Neural cell (in vitro differentiated cells): Measurements from ENCODE around the gene CDC20. TPM values are rescaled to one million over a fixed set of nuclear protein-coding genes. Genes with fewer than 3 reads are reported as not detected.

Source experiments
- H2AFZ ChIP-seq: fragments of 200-600, 300-800 bp; sonication (generic), shearing (Covaris generic); 2 replicates; pipeline ENCODE4 v1.6.0; 2014; ENCODE audit warnings: low read depth, mild to moderate bottlenecking, antibody characterized with exemption, low read length, moderate library complexity
- H3F3A ChIP-seq: fragments of 200-600 bp; shearing (Covaris generic); 2 replicates; pipeline ENCODE4 v1.6.1; 2016; ENCODE audit warnings: mild to moderate bottlenecking, moderate library complexity, mixed read lengths, antibody characterized with exemption, low read length; ENCODE audit not compliant: insufficient read depth, poor library complexity, severe bottlenecking
- H3K27ac ChIP-seq: fragments of 200-600, 300-800 bp; sonication (generic), shearing (Covaris generic); 2 replicates; pipeline ENCODE4 v1.5.1; 2014; ENCODE audit warnings: mild to moderate bottlenecking, low read length, moderate library complexity
- H3K27me3 ChIP-seq: fragments of 300-800, 200-600 bp; sonication (generic), shearing (Covaris generic); 2 replicates; pipeline ENCODE4 v1.6.0; 2014; ENCODE audit warnings: mild to moderate bottlenecking, low read depth, low read length, moderate library complexity; ENCODE audit not compliant: insufficient read depth
- H3K36me3 ChIP-seq: fragments of 300-800, 200-600 bp; sonication (generic), shearing (Covaris generic); 2 replicates; pipeline ENCODE4 v1.5.1; 2014; ENCODE audit warnings: mild to moderate bottlenecking, antibody characterized with exemption, low read length, moderate library complexity; ENCODE audit not compliant: insufficient read depth
- H3K4me2 ChIP-seq: fragments of 300-800, 200-600 bp; sonication (generic), shearing (Covaris generic); 2 replicates; pipeline ENCODE4 v1.6.0; 2014; ENCODE audit warnings: mild to moderate bottlenecking, low read length
- H3K4me3 ChIP-seq: fragments of 300-800, 200-600 bp; sonication (generic), shearing (Covaris generic); 2 replicates; pipeline ENCODE4 v1.5.1; 2014; ENCODE audit warnings: mild to moderate bottlenecking, low read length, moderate library complexity
- H3K79me2 ChIP-seq: fragments of 200-600 bp; shearing (Covaris generic); replicated peaks from 2 replicates; pipeline ENCODE4 v1.6.0; 2014; ENCODE audit warnings: mild to moderate bottlenecking, low read length, moderate library complexity; ENCODE audit not compliant: insufficient read depth
- H3K9ac ChIP-seq: fragments of 300-800, 200-600 bp; sonication (generic), shearing (Covaris generic); 2 replicates; pipeline ENCODE4 v1.6.1; 2016; ENCODE audit warnings: mild to moderate bottlenecking, low read length, mixed read lengths
- H3K9me2 ChIP-seq: fragments of 200-600 bp; shearing (Covaris generic); 2 replicates; pipeline ENCODE4 v1.6.1; 2016; ENCODE audit warnings: mild to moderate bottlenecking, low read length, mixed read lengths; ENCODE audit not compliant: insufficient read depth
- H3K9me3 ChIP-seq: fragments of 200-600, 300-800 bp; sonication (generic), shearing (Covaris generic); 2 replicates; pipeline ENCODE4 v1.6.1; 2016; ENCODE audit warnings: mild to moderate bottlenecking, mixed run types, low read length, moderate library complexity, mixed read lengths
- H4K20me1 ChIP-seq: fragments of 200-600 bp; shearing (Covaris generic); 2 replicates; pipeline ENCODE4 v1.6.1; 2016; ENCODE audit warnings: mild to moderate bottlenecking, mixed run types; ENCODE audit not compliant: insufficient read depth
- EP300 ChIP-seq: fragments of 450-650 bp; conservative IDR thresholded peaks from 2 replicates; pipeline ENCODE4 v1.6.1; 2014; ENCODE audit warnings: antibody characterized with exemption, mild to moderate bottlenecking, moderate library complexity; ENCODE audit not compliant: poor library complexity, severe bottlenecking
- EZH2 ChIP-seq: fragments of 200-600, 300-800 bp; shearing (Covaris generic), sonication (generic); IDR thresholded peaks from 2 replicates; pipeline ENCODE4 v1.6.1; 2014; ENCODE audit warnings: antibody characterized with exemption, low read length, borderline replicate concordance, mild to moderate bottlenecking; ENCODE audit not compliant: insufficient read depth, poor library complexity, severe bottlenecking
- MXI1 ChIP-seq: fragments of 450-650 bp; conservative IDR thresholded peaks from 2 replicates; pipeline ENCODE4 v1.6.1; 2014; ENCODE audit warnings: antibody characterized with exemption, mild to moderate bottlenecking; ENCODE audit not compliant: poor library complexity, severe bottlenecking
- POLR2AphosphoS5 ChIP-seq: IDR thresholded peaks from 2 replicates; pipeline ENCODE4 v1.6.1; 2012
- RAD21 ChIP-seq: fragments of 450-650 bp; conservative IDR thresholded peaks from 2 replicates; pipeline ENCODE4 v1.6.1; 2014; ENCODE audit warnings: antibody characterized with exemption, mild to moderate bottlenecking, moderate library complexity
- SMC3 ChIP-seq: fragments of 450-650 bp; conservative IDR thresholded peaks from 2 replicates; pipeline ENCODE4 v1.6.1; 2014; ENCODE audit warnings: antibody characterized with exemption, mild to moderate bottlenecking, moderate library complexity; ENCODE audit not compliant: poor library complexity
- TAF1 ChIP-seq: IDR thresholded peaks from 2 replicates; pipeline ENCODE4 v1.6.1; 2012; ENCODE audit warnings: low read depth
- polyA plus RNA-seq: library from polyadenylated mRNA; depleted of rRNA; stranded (reverse); fragments of >200 nt; gene quantifications from 2 replicates; pipeline ENCODE4 v1.2.3, GENCODE V29; 2014
- TF ChIP-seq, protein P1 (sequence below): IDR thresholded peaks from 2 replicates; pipeline ENCODE4 v1.6.1; 2012; ENCODE audit warnings: borderline replicate concordance
- TF ChIP-seq, protein P2 (sequence below): fragments of 450-650 bp; IDR thresholded peaks from 2 replicates; pipeline ENCODE4 v1.5.1; 2014; ENCODE audit warnings: antibody characterized with exemption, mild to moderate bottlenecking, moderate library complexity; ENCODE audit not compliant: poor library complexity, severe bottlenecking

The CDC20 gene
- polyA plus RNA-seq, 1 donor from 2014 or later = 2.8 TPM

GRCh38 chr1:43379476-43379875 is 20.7 kb downstream of the CDC20 start:
- Histone ChIP-seq H3K9me3 (no peaks in the 10 kb centered on the region), H3K79me2 (no peaks in the 10 kb centered on the region), H3K36me3 (no peaks in the 10 kb centered on the region), H3K4me2 (no peak overlapping the region), H4K20me1 (no peaks in the 10 kb centered on the region), H3F3A (no peaks in the 10 kb centered on the region), H3K9me2 (no peaks in the 10 kb centered on the region), H2AFZ (no peak overlapping the region), H3K9ac (no peak overlapping the region), H3K27me3 (no peaks in the 10 kb centered on the region), H3K4me3 (no peak overlapping the region), H3K27ac (no peak overlapping the region)
- TF ChIP-seq RAD21 = no peak
- TF ChIP-seq, protein P1, sequence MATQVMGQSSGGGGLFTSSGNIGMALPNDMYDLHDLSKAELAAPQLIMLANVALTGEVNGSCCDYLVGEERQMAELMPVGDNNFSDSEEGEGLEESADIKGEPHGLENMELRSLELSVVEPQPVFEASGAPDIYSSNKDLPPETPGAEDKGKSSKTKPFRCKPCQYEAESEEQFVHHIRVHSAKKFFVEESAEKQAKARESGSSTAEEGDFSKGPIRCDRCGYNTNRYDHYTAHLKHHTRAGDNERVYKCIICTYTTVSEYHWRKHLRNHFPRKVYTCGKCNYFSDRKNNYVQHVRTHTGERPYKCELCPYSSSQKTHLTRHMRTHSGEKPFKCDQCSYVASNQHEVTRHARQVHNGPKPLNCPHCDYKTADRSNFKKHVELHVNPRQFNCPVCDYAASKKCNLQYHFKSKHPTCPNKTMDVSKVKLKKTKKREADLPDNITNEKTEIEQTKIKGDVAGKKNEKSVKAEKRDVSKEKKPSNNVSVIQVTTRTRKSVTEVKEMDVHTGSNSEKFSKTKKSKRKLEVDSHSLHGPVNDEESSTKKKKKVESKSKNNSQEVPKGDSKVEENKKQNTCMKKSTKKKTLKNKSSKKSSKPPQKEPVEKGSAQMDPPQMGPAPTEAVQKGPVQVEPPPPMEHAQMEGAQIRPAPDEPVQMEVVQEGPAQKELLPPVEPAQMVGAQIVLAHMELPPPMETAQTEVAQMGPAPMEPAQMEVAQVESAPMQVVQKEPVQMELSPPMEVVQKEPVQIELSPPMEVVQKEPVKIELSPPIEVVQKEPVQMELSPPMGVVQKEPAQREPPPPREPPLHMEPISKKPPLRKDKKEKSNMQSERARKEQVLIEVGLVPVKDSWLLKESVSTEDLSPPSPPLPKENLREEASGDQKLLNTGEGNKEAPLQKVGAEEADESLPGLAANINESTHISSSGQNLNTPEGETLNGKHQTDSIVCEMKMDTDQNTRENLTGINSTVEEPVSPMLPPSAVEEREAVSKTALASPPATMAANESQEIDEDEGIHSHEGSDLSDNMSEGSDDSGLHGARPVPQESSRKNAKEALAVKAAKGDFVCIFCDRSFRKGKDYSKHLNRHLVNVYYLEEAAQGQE = no peak
- no peak for TF ChIP-seq EZH2
- no peak for TF ChIP-seq TAF1
- TF ChIP-seq, protein P2, sequence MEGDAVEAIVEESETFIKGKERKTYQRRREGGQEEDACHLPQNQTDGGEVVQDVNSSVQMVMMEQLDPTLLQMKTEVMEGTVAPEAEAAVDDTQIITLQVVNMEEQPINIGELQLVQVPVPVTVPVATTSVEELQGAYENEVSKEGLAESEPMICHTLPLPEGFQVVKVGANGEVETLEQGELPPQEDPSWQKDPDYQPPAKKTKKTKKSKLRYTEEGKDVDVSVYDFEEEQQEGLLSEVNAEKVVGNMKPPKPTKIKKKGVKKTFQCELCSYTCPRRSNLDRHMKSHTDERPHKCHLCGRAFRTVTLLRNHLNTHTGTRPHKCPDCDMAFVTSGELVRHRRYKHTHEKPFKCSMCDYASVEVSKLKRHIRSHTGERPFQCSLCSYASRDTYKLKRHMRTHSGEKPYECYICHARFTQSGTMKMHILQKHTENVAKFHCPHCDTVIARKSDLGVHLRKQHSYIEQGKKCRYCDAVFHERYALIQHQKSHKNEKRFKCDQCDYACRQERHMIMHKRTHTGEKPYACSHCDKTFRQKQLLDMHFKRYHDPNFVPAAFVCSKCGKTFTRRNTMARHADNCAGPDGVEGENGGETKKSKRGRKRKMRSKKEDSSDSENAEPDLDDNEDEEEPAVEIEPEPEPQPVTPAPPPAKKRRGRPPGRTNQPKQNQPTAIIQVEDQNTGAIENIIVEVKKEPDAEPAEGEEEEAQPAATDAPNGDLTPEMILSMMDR = no peak
- no peak for TF ChIP-seq SMC3

- Histone ChIP-seq H3K9me2 (no peaks in the 10 kb centered on the region), H3K36me3 (no peaks in the 10 kb centered on the region), H3K27me3 (no peaks in the 10 kb centered on the region), H4K20me1 (no peaks in the 10 kb centered on the region), H3K4me3 (no peak overlapping the region), H3K4me2 (no peak overlapping the region), H3K9ac (no peak overlapping the region), H3K9me3 (no peaks in the 10 kb centered on the region), H3K27ac (no peak overlapping the region), H3K79me2 (no peaks in the 10 kb centered on the region), H3F3A (no peaks in the 10 kb centered on the region), H2AFZ (no peak overlapping the region)
- no peak for TF ChIP-seq MXI1
- TF ChIP-seq, protein P1 = no peak
- TF ChIP-seq RAD21 = no peak
- TF ChIP-seq, protein P2 = no peak
- no peak for TF ChIP-seq TAF1
- TF ChIP-seq EZH2 = no peak
- TF ChIP-seq POLR2AphosphoS5 = no peak
- no peak for TF ChIP-seq SMC3
- TF ChIP-seq EP300 = no peak
These were observed 22.8 kb downstream of the CDC20 start for GRCh38 chr1:43381612-43382011.
